ENCODE data around the gene LRRC37A.
"Not testable (repeated sequence)": the region's sequence is repeated elsewhere in the genome, so short reads cannot be mapped to it uniquely, and the experiment has no call there.

LRRC37A gene

GRCh38 chr17:46353856-46354255, 58.9 kb downstream of the LRRC37A start:
- not testable (repeated sequence) for H3K27ac ChIP-seq

DNA sequence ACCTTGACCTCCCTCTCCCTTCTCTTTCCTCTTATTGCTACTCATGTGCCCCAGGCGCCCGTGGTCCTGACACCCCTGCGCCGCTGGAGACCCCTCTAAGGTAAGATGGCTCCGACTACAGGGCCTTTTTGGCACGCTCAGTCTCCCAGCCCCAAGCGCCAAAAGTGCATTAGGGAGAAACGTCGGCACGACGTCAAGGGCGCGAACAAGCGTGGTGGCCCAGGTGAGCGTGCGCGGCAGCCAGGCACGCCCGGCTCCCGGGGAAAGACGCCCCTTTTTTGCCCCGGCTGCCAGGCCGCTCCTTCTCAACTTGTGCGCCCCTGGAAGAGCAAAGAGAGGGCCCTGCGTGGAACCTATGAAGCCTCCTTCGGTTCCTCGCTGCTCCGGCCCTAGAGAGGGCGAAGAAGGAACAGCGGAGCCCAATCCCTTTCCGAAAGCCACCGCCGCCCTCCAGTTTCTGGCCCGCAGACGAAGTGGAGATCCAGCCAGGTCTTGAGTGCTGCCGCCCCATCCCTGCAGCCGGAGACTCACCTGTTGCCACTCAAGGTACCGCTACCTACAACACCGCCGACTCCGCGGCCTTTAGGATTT, 66.3 kb downstream of the LRRC37A start:
- not testable (repeated sequence) for H3K27ac ChIP-seq

- not testable (repeated sequence) for H3K27ac ChIP-seq
Observed at GRCh38 chr17:46361755-46362154, 66.8 kb downstream of the LRRC37A start, which contains the start of gene ARL17B. TSS of gene ARL17B (minus strand) at chr17:46361766. CDS start at chr17:46358397, 3,369 bp downstream.

DNA sequence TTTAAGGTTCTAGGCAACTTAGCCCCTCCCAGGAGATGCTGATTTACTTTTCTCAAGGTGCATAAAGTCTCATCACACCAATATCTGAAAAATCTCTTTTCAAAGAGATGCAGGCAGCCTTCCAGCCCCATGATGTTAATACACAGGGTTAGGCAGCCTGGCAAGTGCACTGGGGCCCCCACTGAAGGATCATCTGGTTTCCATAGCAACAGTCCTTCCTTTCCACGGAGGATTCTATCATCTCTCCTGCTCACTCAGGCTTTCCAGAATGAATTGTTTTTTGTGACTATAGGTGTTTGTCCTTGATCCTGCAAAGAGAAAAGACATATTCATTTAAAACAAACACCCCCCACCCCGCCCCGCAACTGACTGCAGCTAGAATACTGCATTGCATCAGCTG, 72.6 kb downstream of the LRRC37A start:
- H3K27ac ChIP-seq: not testable (repeated sequence)

DNA sequence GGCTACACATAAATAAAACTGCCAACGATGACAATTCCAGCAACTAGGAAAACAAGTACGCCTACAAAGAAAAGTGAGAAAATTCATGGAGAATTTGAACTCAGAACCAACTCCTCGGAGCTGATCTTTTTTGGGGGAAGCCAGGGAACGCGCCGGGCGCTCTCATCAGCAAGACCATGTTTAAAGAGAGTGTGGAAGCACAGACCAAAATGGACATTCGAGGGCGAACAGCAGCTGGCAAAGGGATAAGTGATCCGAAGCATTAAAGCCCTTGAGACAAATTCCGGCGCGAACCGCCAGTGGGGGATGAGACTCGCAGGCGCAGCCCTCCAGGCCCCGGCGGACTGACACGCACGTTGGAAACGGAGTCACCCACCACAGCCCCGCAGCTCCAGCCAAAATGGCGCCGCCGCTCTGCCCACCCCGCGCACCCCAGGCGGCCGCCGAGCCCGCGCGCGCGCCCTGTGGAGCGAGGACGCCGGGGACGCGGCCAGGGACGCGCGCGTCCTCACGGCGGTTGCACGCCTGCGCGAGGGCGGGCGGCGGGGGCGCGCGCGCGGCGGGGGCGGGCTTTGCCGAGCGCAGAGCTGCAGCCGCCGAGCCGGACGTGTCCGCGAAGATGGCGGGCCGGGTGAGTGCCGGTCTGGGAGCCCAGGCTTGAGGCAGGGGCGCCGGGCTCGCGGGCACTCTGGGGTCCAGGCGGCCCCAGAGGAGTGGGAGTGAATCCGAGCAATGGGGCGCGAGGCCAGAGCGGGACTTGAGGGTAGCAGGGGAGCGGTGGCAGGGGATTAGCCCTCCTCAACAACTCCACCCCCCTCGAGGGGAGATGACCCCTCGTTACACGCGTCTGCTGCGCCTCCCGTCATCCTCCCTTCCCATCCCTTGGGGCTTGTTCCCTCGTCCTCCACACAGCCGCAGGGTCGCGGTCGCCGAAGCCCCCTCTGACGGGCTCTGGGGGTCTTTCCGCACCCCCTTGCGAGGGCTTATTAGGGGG, 77.6 kb downstream of the LRRC37A start:
- H3K27ac ChIP-seq: not testable (repeated sequence)

DNA sequence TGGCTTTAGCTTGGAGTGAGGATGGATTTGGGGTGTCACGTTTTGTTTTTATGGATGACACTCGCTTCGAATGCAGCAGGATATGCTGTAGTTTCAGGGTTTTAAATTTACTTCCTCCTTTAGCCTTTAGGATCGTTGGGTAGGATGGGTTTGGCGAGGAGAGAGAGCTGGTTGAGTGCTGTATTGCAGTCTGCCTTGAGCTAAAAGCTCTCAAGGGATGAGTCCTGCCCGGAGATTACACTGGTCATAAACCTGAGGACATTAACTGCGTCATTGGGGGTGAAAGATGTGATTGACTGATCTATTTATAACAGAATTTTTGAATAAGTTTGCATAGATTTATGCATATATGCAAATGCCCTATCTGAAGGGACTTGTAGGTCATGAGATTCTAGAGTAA, 78.5 kb downstream of the LRRC37A start:
- not testable (repeated sequence) for H3K27ac ChIP-seq

DNA sequence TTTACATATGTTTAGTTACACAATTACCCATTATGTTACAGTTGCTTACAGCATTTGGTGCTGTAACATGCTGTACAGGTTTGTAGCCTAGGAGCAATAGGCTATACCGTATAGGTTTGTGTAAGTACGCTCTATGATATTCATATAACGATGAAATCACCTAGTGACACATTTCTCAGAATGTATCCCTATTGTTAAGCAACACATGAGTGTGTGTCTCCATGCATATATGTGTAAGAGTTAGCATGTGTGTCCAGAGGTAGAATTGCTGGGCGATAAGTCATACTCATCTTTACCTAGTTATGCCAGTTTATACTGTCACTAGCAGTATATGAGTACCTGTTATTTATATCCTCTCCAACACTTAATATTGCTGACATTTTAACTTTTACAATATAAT, 88.2 kb downstream of the LRRC37A start:
- H3K27ac ChIP-seq: not testable (repeated sequence)

- H3K27ac ChIP-seq: not testable (repeated sequence)
Observed at GRCh38 chr17:46385491-46385890, 90.6 kb downstream of the LRRC37A start.
